Uterus (tissue), 2 donors: Measurements from ENCODE around the gene NAT14.

Experiments
- POLR2A ChIP-seq, 2 donors: fragments of 450-650 bp; IDR thresholded peaks; one replicate each; pipeline ENCODE4 v1.6.1; 2016; ENCODE audit warnings: antibody characterized with exemption in 2 of 2, mild to moderate bottlenecking in 1 of 2, moderate library complexity in 1 of 2
- TF ChIP-seq, protein P1 (sequence below), 4 experiments: fragments of 200-600 bp in 2 of 4; fragments of 450-650 bp in 2 of 4; sonication (generic) in 2 of 4; IDR thresholded peaks; one replicate each; pipeline ENCODE4 v1.5.1; 2016 to 2019; ENCODE audit warnings: antibody characterized with exemption in 4 of 4, mild to moderate bottlenecking in 2 of 4, moderate library complexity in 1 of 4

GRCh38 chr19:55487924-55488687 is 3.1 kb downstream of the NAT14 start, which contains the start of gene SSC5D:
- TF ChIP-seq, protein P1, sequence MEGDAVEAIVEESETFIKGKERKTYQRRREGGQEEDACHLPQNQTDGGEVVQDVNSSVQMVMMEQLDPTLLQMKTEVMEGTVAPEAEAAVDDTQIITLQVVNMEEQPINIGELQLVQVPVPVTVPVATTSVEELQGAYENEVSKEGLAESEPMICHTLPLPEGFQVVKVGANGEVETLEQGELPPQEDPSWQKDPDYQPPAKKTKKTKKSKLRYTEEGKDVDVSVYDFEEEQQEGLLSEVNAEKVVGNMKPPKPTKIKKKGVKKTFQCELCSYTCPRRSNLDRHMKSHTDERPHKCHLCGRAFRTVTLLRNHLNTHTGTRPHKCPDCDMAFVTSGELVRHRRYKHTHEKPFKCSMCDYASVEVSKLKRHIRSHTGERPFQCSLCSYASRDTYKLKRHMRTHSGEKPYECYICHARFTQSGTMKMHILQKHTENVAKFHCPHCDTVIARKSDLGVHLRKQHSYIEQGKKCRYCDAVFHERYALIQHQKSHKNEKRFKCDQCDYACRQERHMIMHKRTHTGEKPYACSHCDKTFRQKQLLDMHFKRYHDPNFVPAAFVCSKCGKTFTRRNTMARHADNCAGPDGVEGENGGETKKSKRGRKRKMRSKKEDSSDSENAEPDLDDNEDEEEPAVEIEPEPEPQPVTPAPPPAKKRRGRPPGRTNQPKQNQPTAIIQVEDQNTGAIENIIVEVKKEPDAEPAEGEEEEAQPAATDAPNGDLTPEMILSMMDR (IDR thresholded peaks at IDR 0.05) = no peak
- no peak for TF ChIP-seq POLR2A (IDR thresholded peaks at IDR 0.05)
